GM19463 (cell line): ENCODE data around the gene OR1S1.
"Not testable (repeated sequence)": the region's sequence is repeated elsewhere in the genome, so short reads cannot be mapped to it uniquely, and the experiment has no call there.

Source experiments
- ATAC-seq: cut with Tn5 transposase; IDR thresholded peaks from one replicate; pipeline ENCODE4 v1.9.1; 2021; ENCODE audit warnings: mild to moderate bottlenecking, moderate library complexity; ENCODE audit not compliant: unreplicated experiment

OR1S1 gene

DNA sequence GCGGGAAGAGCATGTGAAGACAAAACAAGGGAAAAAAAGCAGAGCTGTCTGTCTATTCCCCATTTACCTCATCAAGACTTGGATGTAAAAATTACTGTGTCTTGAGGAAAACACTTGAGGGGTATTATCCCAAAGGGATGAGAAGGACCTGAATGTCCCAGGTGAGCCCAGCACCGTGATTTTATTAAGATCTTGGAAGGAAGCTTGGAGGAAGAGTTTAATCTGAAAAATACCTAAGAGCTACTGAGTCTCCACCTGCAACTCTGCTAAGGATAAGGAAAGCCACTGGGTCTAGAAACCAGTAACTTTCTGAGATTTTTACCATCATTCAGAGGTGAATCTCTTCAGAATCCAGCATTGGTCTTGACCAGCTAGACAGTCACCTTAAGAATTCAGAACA, at the start of gene OR1S1:
Gene OR1S1, plus strand, starts transcription at position 301 of the 400 bp plus-strand sequence.
- not testable (repeated sequence) for ATAC-seq

DNA sequence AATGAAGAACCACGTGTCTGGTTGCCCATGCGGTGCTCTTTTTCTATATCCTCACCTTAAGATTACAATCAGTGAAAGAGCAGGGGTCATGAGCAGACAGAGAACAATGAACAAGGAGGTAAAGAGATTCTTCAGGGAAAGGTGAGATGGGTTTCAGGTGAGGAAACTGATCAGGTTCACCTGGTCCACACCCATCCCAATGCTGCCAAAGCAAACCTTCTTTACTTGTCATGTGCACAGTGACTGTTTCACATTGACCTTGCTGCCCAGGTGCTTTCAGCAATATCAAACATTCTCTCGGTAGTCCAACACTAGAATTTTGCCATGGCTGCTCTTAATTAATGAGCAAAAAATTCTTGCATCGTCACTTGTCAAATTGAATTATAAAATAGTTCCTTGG, 48.1 kb upstream of the OR1S1 start:
- no peak for ATAC-seq

DNA sequence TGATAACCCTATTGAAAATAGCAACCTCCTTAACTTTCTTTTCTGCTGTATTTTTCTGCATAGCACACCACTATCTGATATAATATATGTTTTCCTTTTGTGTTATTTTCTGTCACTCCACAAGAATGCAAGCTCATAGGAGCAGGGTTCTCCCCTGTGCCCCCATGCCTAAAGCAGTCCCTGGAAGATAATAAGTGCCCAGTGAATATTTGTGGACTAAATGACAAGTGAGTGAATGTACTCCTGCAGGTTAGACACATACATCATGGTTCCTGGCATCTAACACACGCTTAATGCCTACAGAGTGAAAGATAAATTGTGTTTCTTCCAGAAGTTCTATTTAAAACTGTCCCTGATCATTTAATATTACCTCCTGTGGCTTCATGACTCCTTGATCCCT, 47.5 kb upstream of the OR1S1 start:
- no peak for ATAC-seq

DNA sequence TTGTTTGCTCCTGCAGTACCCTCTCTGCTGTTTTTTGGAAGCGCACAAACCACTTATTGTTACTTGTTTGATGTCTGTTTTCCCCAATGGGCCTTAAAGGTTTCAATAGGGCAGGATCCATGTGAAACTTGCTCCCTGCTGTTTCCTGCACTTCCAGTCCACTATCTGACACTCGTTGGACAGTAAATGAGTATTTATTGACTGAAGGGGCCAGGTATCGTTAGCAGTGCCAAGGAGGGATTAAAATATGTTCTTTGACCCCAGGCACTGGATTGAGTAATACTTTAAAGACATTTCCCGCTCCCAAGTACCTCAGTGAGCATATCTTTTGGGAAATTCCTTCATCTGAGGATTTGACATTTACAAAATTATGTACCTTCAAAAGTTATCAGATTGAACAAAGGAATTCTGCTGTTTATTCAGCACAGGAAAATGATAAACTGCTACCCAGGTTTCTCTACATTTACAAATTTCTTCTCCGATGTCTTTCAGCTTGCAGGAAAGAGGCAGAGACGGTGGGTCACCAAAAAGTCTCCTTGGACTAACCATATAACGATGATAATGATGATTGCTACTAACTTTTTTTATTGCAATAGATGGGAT, 46.9 kb upstream of the OR1S1 start:
- ATAC-seq, result no peak

DNA sequence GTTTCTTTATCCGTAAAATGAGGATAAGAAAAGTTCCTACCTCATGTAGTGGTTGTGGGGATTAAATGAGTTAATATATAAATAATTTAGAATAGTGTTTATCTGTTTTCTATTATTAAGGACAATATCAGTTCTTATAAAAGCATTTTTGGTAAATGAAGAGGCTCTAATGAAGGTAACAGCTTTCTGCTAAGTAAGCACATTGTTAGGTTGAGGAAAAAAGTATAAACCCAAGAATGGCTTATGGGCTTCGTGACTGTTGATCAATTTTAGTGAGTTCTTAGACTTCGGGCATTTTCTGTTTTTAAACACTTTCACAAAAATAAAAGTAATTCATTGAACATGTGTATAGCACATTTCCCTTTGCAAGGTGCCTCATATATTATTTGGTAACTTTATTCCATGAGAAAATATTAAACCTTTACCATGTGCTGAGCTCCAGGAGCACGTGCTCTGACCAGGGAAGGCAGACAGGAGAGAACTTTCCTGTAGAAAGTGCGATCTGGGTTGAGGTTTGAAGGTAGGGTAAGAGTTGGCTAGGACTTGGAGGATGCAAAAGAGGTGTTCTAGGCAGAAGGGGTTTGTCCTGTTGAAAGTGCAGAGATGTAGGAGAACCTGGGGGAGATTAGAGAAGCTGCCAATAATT, 35.0 kb upstream of the OR1S1 start:
- ATAC-seq, result no peak

DNA sequence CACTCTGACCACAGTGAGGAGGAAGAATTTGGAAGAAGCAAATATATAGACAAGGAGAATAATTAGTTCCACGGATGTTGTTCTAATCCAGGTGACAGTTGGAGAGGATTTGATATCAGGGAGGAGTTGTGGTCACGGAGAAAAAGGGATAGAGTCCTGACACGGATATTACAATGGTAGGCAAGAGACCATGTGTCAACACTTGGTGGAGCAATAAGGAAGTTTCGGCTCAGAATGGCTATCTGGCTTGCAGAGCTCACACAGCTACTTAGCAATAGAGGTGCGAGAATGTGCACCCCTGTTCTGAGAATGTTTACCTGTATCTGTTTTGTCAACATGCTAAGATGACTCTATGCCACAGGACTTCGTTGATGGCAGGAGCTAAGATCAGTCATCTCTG, 34.1 kb upstream of the OR1S1 start:
- no peak for ATAC-seq

DNA sequence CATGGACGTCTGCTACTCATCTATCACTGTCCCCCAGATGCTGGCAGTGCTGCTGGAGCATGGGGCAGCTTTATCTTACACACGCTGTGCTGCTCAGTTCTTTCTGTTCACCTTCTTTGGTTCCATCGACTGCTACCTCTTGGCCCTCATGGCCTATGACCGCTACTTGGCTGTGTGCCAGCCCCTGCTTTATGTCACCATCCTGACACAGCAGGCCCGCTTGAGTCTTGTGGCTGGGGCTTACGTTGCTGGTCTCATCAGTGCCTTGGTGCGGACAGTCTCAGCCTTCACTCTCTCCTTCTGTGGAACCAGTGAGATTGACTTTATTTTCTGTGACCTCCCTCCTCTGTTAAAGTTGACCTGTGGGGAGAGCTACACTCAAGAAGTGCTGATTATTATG, 32.9 kb upstream of the OR1S1 start:
- ATAC-seq, result no peak

DNA sequence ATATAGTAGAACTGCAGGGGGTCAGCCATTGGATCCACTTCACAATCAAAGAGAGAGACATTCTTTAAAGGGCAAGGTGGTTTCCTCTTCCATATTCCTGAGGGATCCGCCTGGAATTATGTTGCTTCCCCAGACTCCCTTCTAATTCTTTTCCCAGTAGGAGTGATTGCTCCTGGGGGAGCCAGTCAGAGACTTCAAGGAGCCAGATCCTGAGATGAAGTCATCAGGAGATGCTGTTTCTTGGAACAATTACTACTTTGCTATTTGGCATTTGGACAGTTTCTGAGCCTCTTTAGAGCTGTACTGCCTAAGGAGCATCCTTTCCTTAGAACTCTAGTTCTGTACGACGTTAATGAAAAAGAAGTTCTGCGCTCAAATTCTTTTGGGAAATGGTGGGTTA, 25.6 kb upstream of the OR1S1 start:
- no peak for ATAC-seq

DNA sequence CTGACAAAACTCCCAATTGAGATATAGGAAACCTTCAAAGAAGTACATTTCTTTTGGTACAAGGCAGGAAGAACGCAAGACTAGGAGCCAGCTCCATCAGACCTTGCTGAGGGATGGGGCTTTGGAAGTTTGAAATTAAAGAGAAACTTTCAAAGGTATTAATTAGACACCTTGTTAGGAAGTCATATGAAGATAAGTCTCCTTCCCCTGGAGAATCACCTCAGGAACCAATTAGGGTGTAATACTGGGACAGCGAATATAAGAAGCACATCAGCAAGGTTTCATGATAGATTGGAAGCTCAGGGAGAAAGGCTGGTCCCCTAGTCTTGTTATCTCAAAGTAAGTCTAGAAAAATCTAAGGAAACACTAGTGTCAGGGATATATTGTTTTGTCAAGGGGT, 23.8 kb upstream of the OR1S1 start, which contains the start of gene OR9Q2:
Gene OR9Q2, plus strand, starts transcription at position 301 of the 400 bp plus-strand sequence. CDS start 1,421 bp downstream, outside the sequence.
- no peak for ATAC-seq

DNA sequence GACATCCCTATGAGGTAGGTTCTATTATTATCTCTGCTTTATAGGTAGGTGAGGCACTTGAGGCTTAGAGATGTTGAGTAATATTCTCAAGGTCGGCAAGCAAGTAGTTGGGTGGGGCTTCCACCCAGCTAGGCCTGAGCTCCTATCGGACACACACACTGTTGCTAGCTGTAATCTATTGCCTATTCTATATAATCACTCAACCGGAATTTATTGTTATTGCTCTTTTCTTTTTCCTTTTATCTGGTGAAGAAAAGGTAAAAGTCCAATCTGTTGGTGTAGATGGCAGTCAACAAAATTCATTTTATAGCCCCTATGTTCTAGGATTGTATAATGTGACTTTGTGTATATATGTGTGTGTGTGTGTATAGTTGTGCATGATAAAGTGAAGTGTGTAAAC, 20.3 kb upstream of the OR1S1 start:
- no peak for ATAC-seq

DNA sequence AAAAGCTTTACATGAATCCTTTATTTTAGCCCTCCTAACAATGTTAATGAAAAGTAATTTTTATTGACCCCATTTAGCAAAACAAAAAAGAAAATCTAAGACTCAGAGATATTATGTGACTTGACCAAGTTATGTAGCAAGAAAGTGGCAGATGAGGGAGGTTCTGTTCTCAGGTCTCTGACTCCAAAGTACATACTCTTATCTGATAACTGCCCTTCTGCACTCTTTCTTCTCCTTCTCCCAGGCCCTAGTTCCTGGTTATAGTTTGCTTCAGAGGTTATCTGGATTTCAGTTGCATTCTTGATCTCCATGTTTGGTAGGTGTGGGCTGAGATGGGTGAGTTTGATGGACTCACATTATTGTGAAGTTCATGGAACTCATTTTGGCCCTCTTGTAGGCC, 19.1 kb upstream of the OR1S1 start:
- no peak for ATAC-seq

DNA sequence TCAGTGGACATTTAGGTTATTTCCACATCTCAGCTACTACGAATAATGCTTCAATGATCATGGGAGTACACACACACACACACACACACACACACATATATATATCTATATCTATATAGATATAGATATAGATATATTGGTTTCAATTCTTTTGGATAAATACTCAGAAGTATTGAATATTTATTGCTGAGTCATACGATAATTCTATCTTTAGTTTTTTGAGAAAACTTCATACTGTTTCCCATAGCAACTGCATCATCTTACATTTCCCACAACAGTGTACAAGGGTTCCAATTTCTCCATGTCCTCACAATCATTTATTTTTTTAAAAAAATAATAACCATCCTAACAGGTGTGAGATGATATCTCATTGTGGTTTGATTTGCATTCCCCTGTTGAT, 16.6 kb upstream of the OR1S1 start:
- ATAC-seq, result no peak

DNA sequence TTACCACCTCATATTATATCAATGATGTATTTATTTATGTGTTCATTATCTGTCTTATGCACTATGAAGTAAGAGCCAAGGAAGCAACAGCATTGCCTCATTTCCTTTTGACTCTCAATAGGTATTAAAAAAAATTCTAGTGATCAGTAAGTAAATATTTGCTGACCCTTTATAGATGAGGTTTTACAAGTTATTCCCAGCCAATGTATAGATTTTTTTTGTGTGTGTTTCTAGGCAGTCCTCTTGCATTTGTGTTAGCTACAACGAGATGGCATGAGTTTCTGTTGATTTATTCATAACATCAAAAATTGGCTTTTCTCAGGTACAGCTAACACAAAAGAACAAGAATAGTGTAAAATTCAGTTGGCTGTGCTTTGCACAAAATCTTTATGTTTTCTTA, 13.2 kb upstream of the OR1S1 start:
- no peak for ATAC-seq

DNA sequence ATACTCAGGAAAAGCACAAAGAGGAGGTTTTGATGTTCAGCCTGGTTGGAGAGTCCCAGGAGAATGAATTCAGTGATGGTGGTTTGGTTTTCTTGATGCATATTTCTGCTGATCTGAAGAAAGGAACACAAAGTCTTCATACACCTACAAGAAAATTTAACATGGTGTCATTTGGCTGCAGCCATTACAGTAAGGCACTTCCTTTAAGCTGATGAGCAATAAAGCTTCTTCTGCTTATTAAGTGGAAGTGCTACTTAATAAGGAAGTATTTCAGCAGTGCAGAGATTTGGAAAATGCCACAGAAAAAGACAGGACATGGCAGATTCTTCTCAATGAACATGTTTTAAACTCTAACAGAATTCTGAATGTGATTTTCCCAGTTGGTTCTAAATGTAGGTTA, 8.5 kb upstream of the OR1S1 start, which contains the start of gene OR1S2:
Gene OR1S2, minus strand, starts transcription at position 101 of the 400 bp plus-strand sequence. Its CDS starts 0 bp downstream, at position 101.
- no peak for ATAC-seq

DNA sequence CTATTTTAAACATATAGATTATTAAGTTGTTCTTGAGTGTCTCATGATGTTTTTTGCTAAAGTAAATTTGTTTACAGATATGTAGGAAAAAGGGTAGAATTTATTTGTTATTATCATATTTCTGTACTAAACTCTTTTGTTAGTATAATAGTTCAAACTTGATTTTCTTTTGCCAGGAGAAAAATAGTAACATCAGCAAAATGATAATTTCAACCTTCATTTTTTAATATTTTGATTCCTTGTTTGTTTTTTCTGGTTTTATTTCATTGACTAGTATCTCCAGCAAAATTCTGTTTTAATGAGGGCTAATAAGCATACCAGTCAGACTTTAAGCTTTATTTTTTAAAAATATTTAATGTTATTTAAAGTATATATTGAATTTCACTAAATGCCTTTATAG, 4.0 kb downstream of the OR1S1 start:
- ATAC-seq, result no peak

DNA sequence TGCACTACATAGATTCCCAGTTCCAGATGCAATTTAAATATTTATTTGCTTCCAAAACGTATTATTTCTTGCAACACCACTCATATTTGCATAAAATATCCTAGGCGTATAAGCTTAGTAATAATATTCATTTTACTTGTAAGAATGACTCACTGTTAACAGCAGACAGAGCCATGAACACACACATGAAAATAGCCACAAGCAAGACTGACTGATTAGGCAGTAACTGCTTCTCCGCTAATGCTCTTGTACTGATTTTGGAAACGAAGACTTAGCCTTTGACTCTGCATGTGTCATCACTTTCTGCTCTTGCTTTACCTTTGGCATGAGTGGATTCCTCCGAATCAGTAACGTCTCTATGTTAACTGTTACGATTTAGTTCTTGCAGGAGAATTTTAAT, 10.2 kb downstream of the OR1S1 start:
- ATAC-seq, result no peak

DNA sequence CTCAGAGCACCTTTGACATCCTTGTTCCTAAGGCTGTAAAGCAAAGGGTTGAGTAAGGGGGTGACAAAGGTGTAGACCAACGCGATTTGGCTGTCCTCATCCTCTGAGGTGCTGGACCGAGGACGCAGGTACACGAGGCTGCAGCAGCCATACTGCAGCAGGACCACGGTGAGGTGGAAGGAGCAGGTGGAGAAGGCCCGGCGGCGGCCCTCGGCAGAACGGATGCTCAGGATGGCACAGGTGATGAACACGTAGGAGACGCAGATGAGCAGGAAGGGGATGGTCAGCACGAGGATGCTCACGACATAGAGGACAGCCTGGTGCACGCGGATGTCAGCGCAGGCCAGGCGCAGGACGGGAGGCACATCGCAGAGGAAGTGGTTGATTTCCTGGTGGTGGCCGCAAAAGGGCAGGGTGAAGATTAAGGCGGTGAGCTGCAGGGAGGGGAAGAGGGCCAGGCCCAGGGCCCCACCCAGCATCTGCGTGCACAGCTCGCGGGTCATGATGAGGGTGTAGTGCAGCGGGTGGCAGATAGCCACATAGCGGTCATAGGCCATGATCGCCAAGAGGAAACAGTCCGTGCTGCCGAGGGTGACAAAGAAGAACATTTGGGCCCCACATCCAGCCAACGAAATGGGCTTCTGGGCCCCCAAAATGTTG, 15.6 kb downstream of the OR1S1 start:
- ATAC-seq, result no peak

DNA sequence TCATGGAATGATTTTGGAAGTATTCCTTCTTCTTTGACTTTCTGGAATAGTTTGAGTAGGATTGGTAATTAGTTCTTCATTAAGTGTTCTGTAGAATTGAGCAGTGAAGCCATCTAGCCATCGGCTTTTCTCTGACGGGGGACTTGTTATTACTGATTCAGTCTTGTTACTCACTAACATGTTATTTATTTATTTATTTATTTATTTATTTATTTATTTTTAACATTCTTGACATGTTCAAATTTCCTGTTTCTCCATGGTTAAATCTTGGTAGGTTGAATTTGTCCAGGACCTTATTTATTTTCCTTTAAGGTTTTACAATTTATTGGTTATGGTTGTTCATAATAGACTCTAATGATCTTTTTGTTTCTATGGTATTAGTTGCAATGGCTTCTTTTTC, 31.4 kb downstream of the OR1S1 start:
- ATAC-seq, result no peak

DNA sequence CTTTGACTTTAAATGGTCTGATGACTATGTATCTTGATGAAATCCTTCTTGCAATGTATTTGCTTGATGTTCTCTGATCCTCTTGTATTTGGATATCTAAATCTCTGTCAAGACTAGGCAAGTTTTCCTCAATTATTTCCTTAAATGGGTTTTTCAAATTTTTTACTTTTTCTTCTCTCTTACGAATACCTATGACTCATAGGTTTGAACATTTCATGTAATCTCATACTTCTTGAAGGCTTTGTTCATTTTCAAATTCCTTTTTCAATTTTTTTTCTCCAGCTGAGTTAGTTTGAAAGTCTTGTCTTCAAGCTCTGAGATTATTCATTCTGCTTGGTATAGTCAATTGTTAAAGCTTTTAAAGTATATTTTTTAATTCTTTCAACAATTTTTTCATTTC, 42.4 kb downstream of the OR1S1 start:
- ATAC-seq, result no peak

DNA sequence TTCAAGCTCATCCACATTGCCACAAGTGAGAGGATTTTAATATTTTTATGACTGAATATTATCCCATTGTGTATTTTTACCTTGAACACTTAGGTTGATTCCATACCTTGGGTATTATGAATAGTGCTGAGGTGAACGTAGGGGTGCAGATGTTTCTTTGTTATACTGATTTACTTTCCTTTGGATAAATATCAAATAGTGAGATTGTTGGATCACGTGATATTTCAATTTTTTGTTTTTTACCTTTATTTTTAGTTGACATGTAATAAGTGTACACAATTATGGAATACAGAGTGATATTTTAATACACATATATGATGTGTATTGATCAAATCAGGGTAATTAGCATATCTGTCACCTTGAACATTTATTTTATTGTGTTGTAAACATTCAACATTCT, 47.5 kb downstream of the OR1S1 start:
- no peak for ATAC-seq
